Tibial artery (tissue), 4 donors: Measurements from ENCODE around the gene ERCC6L.

ENCODE experiments used
- DNase-seq, 2 donors: peaks; one replicate each; pipeline ENCODE4 v3.0.0-alpha.2; 2019
- H3K27ac ChIP-seq, 2 donors: fragments of 200-600 bp; sonication (generic) in 1 of 2; 1 replicate in 1 of 2; 2 replicates in 1 of 2; pipeline ENCODE4 v1.5.1; 2018 to 2019; ENCODE audit warnings: mild to moderate bottlenecking in 1 of 2
- H3K27me3 ChIP-seq, 2 donors: fragments of 200-600 bp; sonication (generic) in 1 of 2; one replicate each; pipeline versions ENCODE4 v1.5.1 to v1.6.0; 2016 to 2019
- H3K36me3 ChIP-seq, 3 donors: fragments of 200-600 bp; sonication (generic) in 2 of 3; one replicate each; pipeline ENCODE4 v1.5.1; 2016 to 2019; ENCODE audit warnings: mild to moderate bottlenecking in 2 of 3
- H3K4me1 ChIP-seq, 4 donors: fragments of 200-600 bp; sonication (generic) in 2 of 4; 1 replicate in 3 of 4; 2 replicates in 1 of 4; pipeline ENCODE4 v1.5.1; 2016 to 2019
- H3K4me3 ChIP-seq, 2 donors: fragments of 200-600 bp; sonication (generic) in 1 of 2; 1 replicate in 1 of 2; 2 replicates in 1 of 2; pipeline ENCODE4 v1.5.1; 2018 to 2019; ENCODE audit warnings: mild to moderate bottlenecking in 2 of 2
- H3K9me3 ChIP-seq, 3 donors: fragments of 200-600 bp; sonication (generic) in 1 of 3; one replicate each; pipeline ENCODE4 v1.5.1; 2016 to 2019
- CTCF ChIP-seq, 2 experiments: fragments of 200-600 bp in 1 of 2; fragments of 450-650 bp in 1 of 2; IDR thresholded peaks; one replicate each; pipeline ENCODE4 v1.5.1; 2017 to 2019; ENCODE audit warnings: antibody characterized with exemption in 2 of 2, mild to moderate bottlenecking in 1 of 2, moderate library complexity in 1 of 2
- intact Hi-C: fragments of 100-400 bp; cut with DNase I; formaldehyde crosslinking; loops from one replicate; pipeline ENCODE4 v1.15.0; 2023; ENCODE audit warnings: low total_unique reads

The ERCC6L gene

GRCh38 chrX:72260448-72260847 is 21.6 kb upstream of the ERCC6L start:
- H3K27ac ChIP-seq = no peak overlapping the region
- H3K36me3 ChIP-seq = no peaks in the 10 kb centered on the region
- peaks cover 0 to under 1% (median 0%) of the 10 kb centered on the region in 4 donors for H3K4me1 ChIP-seq
- no peak overlapping the region for H3K4me3 ChIP-seq
- H3K9me3 ChIP-seq = no peaks in the 10 kb centered on the region
- intact Hi-C loops = no loop called here
- no peak for DNase-seq
- TF ChIP-seq CTCF (IDR thresholded peaks at IDR 0.05) = no peak
- no peaks in the 10 kb centered on the region for H3K27me3 ChIP-seq

- no peak for DNase-seq
- no peak overlapping the region for H3K4me3 ChIP-seq
- intact Hi-C loops = no loop called here
- peaks cover 0 to 3% (median 0%) of the 10 kb centered on the region in 4 donors for H3K4me1 ChIP-seq
- no peaks in the 10 kb centered on the region for H3K9me3 ChIP-seq
- no peak for TF ChIP-seq CTCF (IDR thresholded peaks at IDR 0.05)
- H3K27ac ChIP-seq = no peak overlapping the region
- H3K27me3 ChIP-seq = no peaks in the 10 kb centered on the region
- H3K36me3 ChIP-seq = no peaks in the 10 kb centered on the region
Observed at GRCh38 chrX:72258174-72258573, 19.3 kb upstream of the ERCC6L start.

- DNase-seq = no peak
- Histone ChIP-seq H3K36me3 (no peaks in the 10 kb centered on the region), H3K27ac (no peak overlapping the region), H3K4me3 (no peak overlapping the region), H3K27me3 (no peaks in the 10 kb centered on the region), H3K9me3 (no peaks in the 10 kb centered on the region), H3K4me1 (peaks cover 0 to 3% (median 0%) of the 10 kb centered on the region in 4 donors)
- no peak for TF ChIP-seq CTCF (IDR thresholded peaks at IDR 0.05)
- intact Hi-C loops = no loop called here
Observed at GRCh38 chrX:72255864-72256263, 17.0 kb upstream of the ERCC6L start.

- no peak for TF ChIP-seq CTCF (IDR thresholded peaks at IDR 0.05)
- no peak for DNase-seq
- H3K4me1 ChIP-seq = peaks cover 0 to 3% (median 0%) of the 10 kb centered on the region in 4 donors
Observed at GRCh38 chrX:72255445-72255844, 16.6 kb upstream of the ERCC6L start.

GRCh38 chrX:72254816-72255215 is 16.0 kb upstream of the ERCC6L start:
- DNase-seq = no peak
- Histone ChIP-seq H3K9me3 (no peaks in the 10 kb centered on the region), H3K27me3 (no peaks in the 10 kb centered on the region), H3K36me3 (no peaks in the 10 kb centered on the region), H3K4me1 (peaks cover 0 to 3% (median 0%) of the 10 kb centered on the region in 4 donors), H3K4me3 (no peak overlapping the region), H3K27ac (no peak overlapping the region)
- intact Hi-C loops = no loop called here
- TF ChIP-seq CTCF (IDR thresholded peaks at IDR 0.05) = no peak

More at GRCh38 chrX:72255445-72255844, 16.6 kb upstream of the ERCC6L start:
- H3K4me3 ChIP-seq = no peak overlapping the region
- intact Hi-C loops = no loop called here
- H3K27ac ChIP-seq = no peak overlapping the region
- H3K27me3 ChIP-seq = no peaks in the 10 kb centered on the region
- no peaks in the 10 kb centered on the region for H3K9me3 ChIP-seq
- no peaks in the 10 kb centered on the region for H3K36me3 ChIP-seq

- Histone ChIP-seq H3K9me3 (no peaks in the 10 kb centered on the region), H3K4me3 (no peak overlapping the region), H3K4me1 (peaks cover 0 to 3% (median 0%) of the 10 kb centered on the region in 4 donors), H3K27me3 (no peaks in the 10 kb centered on the region), H3K27ac (no peak overlapping the region), H3K36me3 (no peaks in the 10 kb centered on the region)
- intact Hi-C loops = no loop called here
- no peak for TF ChIP-seq CTCF (IDR thresholded peaks at IDR 0.05)
- DNase-seq = no peak
Observed at GRCh38 chrX:72253686-72254085, 14.9 kb upstream of the ERCC6L start.
